ENCODE results near the gene PCDHB9.
"Not testable (repeated sequence)": the region's sequence is repeated elsewhere in the genome, so short reads cannot be mapped to it uniquely, and the experiment has no call there.

Gene PCDHB9

GRCh38 chr5:141216035-141216434, 29.1 kb downstream of the PCDHB9 start:
- DNase-seq (ENCODE audit: low spot score); in situ Hi-C loops (cut with MboI; ENCODE audit: low pct_unique_long_range_greater_than_20kb, low sequenced_read_pairs, unreplicated experiment): not testable (repeated sequence)

- in situ Hi-C loops (cut with MboI; ENCODE audit: low pct_unique_long_range_greater_than_20kb, low sequenced_read_pairs, unreplicated experiment), result no loop called here
- DNase-seq (ENCODE audit: low spot score), result no peak
- peak; percentile 9 for TF ChIP-seq CTCF (IDR thresholded peaks at IDR 0.05; ENCODE audit: extremely low read depth, insufficient read depth, missing control alignments)
Observed at GRCh38 chr5:141223112-141223783, 36.3 kb downstream of the PCDHB9 start, which contains the start of gene PCDHB14. PCDHB14 (plus strand) TSS chr5:141223343; CDS start chr5:141223506, 163 bp downstream.

- DNase-seq (ENCODE audit: low spot score); in situ Hi-C loops (cut with MboI; ENCODE audit: low pct_unique_long_range_greater_than_20kb, low sequenced_read_pairs, unreplicated experiment): not testable (repeated sequence)
Observed at GRCh38 chr5:141224844-141225243, 37.9 kb downstream of the PCDHB9 start.

- in situ Hi-C loops (cut with MboI; ENCODE audit: low pct_unique_long_range_greater_than_20kb, low sequenced_read_pairs, unreplicated experiment); DNase-seq (ENCODE audit: low spot score): not testable (repeated sequence)
Observed at GRCh38 chr5:141225421-141225820, 38.5 kb downstream of the PCDHB9 start.

- DNase-seq (ENCODE audit: low spot score), result no peak
- in situ Hi-C loops (cut with MboI; ENCODE audit: low pct_unique_long_range_greater_than_20kb, low sequenced_read_pairs, unreplicated experiment), result no loop called here
- TF ChIP-seq CTCF (IDR thresholded peaks at IDR 0.05; ENCODE audit: extremely low read depth, insufficient read depth, missing control alignments), result no peak
Observed at GRCh38 chr5:141234109-141234667, 47.2 kb downstream of the PCDHB9 start.

- DNase-seq (ENCODE audit: low spot score); in situ Hi-C loops (cut with MboI; ENCODE audit: low pct_unique_long_range_greater_than_20kb, low sequenced_read_pairs, unreplicated experiment): not testable (repeated sequence)
Observed at GRCh38 chr5:141235922-141236321, 49.0 kb downstream of the PCDHB9 start.

- no peak for TF ChIP-seq CTCF (IDR thresholded peaks at IDR 0.05; ENCODE audit: extremely low read depth, insufficient read depth, missing control alignments)
- in situ Hi-C loops (cut with MboI; ENCODE audit: low pct_unique_long_range_greater_than_20kb, low sequenced_read_pairs, unreplicated experiment), result no loop called here
- DNase-seq (ENCODE audit: low spot score), result no peak
Observed at GRCh38 chr5:141236516-141237313, 49.8 kb downstream of the PCDHB9 start.

All from GM13977 (cell line).